GM18861 (cell line): Measurements from ENCODE around the gene ELF1.
"Not testable (repeated sequence)": the region's sequence is repeated elsewhere in the genome, so short reads cannot be mapped to it uniquely, and the experiment has no call there.

Experiments used
- ATAC-seq: cut with Tn5 transposase; IDR thresholded peaks from one replicate; pipeline ENCODE4 v1.9.1; 2021; ENCODE audit not compliant: unreplicated experiment

The ELF1 gene

GRCh38 chr13:41042419-41042818, 23.3 kb upstream of the ELF1 start:
- not testable (repeated sequence) for ATAC-seq

- ATAC-seq, result no peak
Observed at GRCh38 chr13:41040584-41041334, 21.6 kb upstream of the ELF1 start.

- ATAC-seq, result no peak
Observed at GRCh38 chr13:41039746-41040145, 20.6 kb upstream of the ELF1 start.

GRCh38 chr13:41036557-41036956, 17.4 kb upstream of the ELF1 start:
- not testable (repeated sequence) for ATAC-seq

GRCh38 chr13:41034881-41035280, 15.8 kb upstream of the ELF1 start:
- no peak for ATAC-seq

GRCh38 chr13:41034382-41034781, 15.3 kb upstream of the ELF1 start:
- ATAC-seq, result no peak

GRCh38 chr13:41032691-41033376, 13.7 kb upstream of the ELF1 start:
- ATAC-seq, result no peak

GRCh38 chr13:41029629-41030028, 10.5 kb upstream of the ELF1 start:
- no peak for ATAC-seq

- ATAC-seq, result no peak
Observed at GRCh38 chr13:41028051-41028450, 8.9 kb upstream of the ELF1 start.

- no peak for ATAC-seq
Observed at GRCh38 chr13:41026788-41027187, 7.7 kb upstream of the ELF1 start.

- ATAC-seq, result no peak
Observed at GRCh38 chr13:41025518-41025917, 6.4 kb upstream of the ELF1 start.

GRCh38 chr13:41019578-41020347, 647 bp upstream of the ELF1 start:
- no peak for ATAC-seq

- ATAC-seq, result no peak
Observed at GRCh38 chr13:41018602-41018948, 541 bp downstream of the ELF1 start.

- no peak for ATAC-seq
Observed at GRCh38 chr13:41017817-41018601, 1.1 kb downstream of the ELF1 start.

GRCh38 chr13:41017159-41017558, 2.0 kb downstream of the ELF1 start:
- no peak for ATAC-seq

GRCh38 chr13:41015920-41016319, 3.2 kb downstream of the ELF1 start:
- ATAC-seq, result no peak

- ATAC-seq, result no peak
Observed at GRCh38 chr13:41013835-41014234, 5.3 kb downstream of the ELF1 start.

- ATAC-seq, result no peak
Observed at GRCh38 chr13:41012536-41012935, 6.6 kb downstream of the ELF1 start.

- no peak for ATAC-seq
Observed at GRCh38 chr13:41011382-41011956, 7.6 kb downstream of the ELF1 start.

- no peak for ATAC-seq
Observed at GRCh38 chr13:41008349-41008980, 10.7 kb downstream of the ELF1 start.
